HG02884 (cell line): ENCODE results near the gene LLGL2.

Source experiments
- ATAC-seq: cut with Tn5 transposase; IDR thresholded peaks from one replicate; pipeline ENCODE4 v1.9.1; 2021; ENCODE audit warnings: mild to moderate bottlenecking, moderate library complexity; ENCODE audit not compliant: unreplicated experiment

The LLGL2 gene

GRCh38 chr17:75505640-75506039 is 19.9 kb upstream of the LLGL2 start:
- ATAC-seq, result no peak

GRCh38 chr17:75506134-75506533 is 19.4 kb upstream of the LLGL2 start:
- no peak for ATAC-seq

- no peak for ATAC-seq
Measured at GRCh38 chr17:75506888-75507287, 18.6 kb upstream of the LLGL2 start.

GRCh38 chr17:75507733-75508719 is 17.5 kb upstream of the LLGL2 start:
- no peak for ATAC-seq

GRCh38 chr17:75508931-75509361 is 16.6 kb upstream of the LLGL2 start:
- no peak for ATAC-seq

- ATAC-seq, result no peak
Measured at GRCh38 chr17:75509528-75510258, 15.8 kb upstream of the LLGL2 start.

- no peak for ATAC-seq
Measured at GRCh38 chr17:75511270-75511609, 14.3 kb upstream of the LLGL2 start.

- ATAC-seq, result no peak
Measured at GRCh38 chr17:75511610-75512575, 13.6 kb upstream of the LLGL2 start.

GRCh38 chr17:75512926-75513640 is 12.4 kb upstream of the LLGL2 start:
- ATAC-seq, result no peak

GRCh38 chr17:75513641-75514000 is 11.9 kb upstream of the LLGL2 start:
- ATAC-seq, result no peak

- no peak for ATAC-seq
Measured at GRCh38 chr17:75514299-75514918, 11.1 kb upstream of the LLGL2 start.

GRCh38 chr17:75514919-75515495 is 10.5 kb upstream of the LLGL2 start:
- ATAC-seq, result no peak

GRCh38 chr17:75515496-75516254 is 9.8 kb upstream of the LLGL2 start, which contains the start of gene CASKIN2:
TSS of gene CASKIN2 (minus strand) at chr17:75515537. CDS start at chr17:75513804, 1,733 bp downstream.
- ATAC-seq, result peak; percentile 31

GRCh38 chr17:75516255-75516618 is 9.3 kb upstream of the LLGL2 start, which contains the start of gene TSEN54:
TSS of gene TSEN54 (plus strand) at chr17:75516528. CDS start at chr17:75516561, 33 bp downstream.
- ATAC-seq, result peak; percentile 62

GRCh38 chr17:75516619-75517296 is 8.7 kb upstream of the LLGL2 start:
- peak; percentile 21 for ATAC-seq

- no peak for ATAC-seq
Measured at GRCh38 chr17:75517297-75517865, 8.1 kb upstream of the LLGL2 start.

GRCh38 chr17:75518201-75518600 is 7.3 kb upstream of the LLGL2 start:
- no peak for ATAC-seq
